RWPE1 (cell line): ENCODE results near the gene NME4.

ENCODE experiments used
- CTCF ChIA-PET: fragments of 350-600 bp; sonication (Branson Sonifier 250); formaldehyde crosslinking; extraction: SDS; loops from one replicate; lab custom pipeline; 2021; lab: Yijun Ruan, JAX
- POLR2A ChIA-PET: fragments of 400-600 bp; formaldehyde crosslinking; extraction: SDS; loops from one replicate; lab custom pipeline; 2020; ENCODE audit warnings: antibody characterized with exemption; ENCODE audit not compliant: low non-redundant PET; lab: Yijun Ruan, JAX
- DNase-seq: peaks from one replicate; pipeline ENCODE4 v3.0.0; 2012; ENCODE audit warnings: low spot score
- H3K27ac ChIP-seq: fragments of 450-650 bp; 2 replicates; pipeline ENCODE4 v1.5.1; 2017
- TF ChIP-seq, protein P1 (sequence below): fragments of 450-650 bp; conservative IDR thresholded peaks from 2 replicates; pipeline ENCODE4 v1.5.1; 2017; ENCODE audit warnings: low read depth, mild to moderate bottlenecking

NME4 gene

GRCh38 chr16:401468-402348 lies 4.7 kb downstream of the NME4 start, which contains the start of gene DECR2:
DECR2 (plus strand) TSS chr16:401885; CDS start chr16:401964, 79 bp downstream.
- TF ChIP-seq, protein P1, sequence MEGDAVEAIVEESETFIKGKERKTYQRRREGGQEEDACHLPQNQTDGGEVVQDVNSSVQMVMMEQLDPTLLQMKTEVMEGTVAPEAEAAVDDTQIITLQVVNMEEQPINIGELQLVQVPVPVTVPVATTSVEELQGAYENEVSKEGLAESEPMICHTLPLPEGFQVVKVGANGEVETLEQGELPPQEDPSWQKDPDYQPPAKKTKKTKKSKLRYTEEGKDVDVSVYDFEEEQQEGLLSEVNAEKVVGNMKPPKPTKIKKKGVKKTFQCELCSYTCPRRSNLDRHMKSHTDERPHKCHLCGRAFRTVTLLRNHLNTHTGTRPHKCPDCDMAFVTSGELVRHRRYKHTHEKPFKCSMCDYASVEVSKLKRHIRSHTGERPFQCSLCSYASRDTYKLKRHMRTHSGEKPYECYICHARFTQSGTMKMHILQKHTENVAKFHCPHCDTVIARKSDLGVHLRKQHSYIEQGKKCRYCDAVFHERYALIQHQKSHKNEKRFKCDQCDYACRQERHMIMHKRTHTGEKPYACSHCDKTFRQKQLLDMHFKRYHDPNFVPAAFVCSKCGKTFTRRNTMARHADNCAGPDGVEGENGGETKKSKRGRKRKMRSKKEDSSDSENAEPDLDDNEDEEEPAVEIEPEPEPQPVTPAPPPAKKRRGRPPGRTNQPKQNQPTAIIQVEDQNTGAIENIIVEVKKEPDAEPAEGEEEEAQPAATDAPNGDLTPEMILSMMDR = peak; percentile 73
- peak within 1 kb of the TSS; percentile 89 for H3K27ac ChIP-seq
- ChIA-PET POLR2A (interaction anchor here (0.6 to 1.1 kb wide), 3 partner anchors 8 to 23 kb away, joined by 3 to 6 read pairs (median 6); partner anchors contain the start of gene PGAP6), CTCF (interaction anchor here (0.5 to 0.9 kb wide), 4 partner anchors 16 to 80 kb away, joined by 3 to 5 read pairs (median 3); no protein-coding TSS in a partner anchor)
- DNase-seq = peak; percentile 95

- CTCF ChIA-PET = no interaction called here
- DNase-seq = no peak
- POLR2A ChIA-PET = no interaction called here
- peak overlapping the region; percentile 44 for H3K27ac ChIP-seq
- TF ChIP-seq, protein P1 = no peak
Observed at GRCh38 chr16:404971-405486, 8.0 kb downstream of the NME4 start.

- POLR2A ChIA-PET = no interaction called here
- H3K27ac ChIP-seq = peak overlapping the region; percentile 44
- TF ChIP-seq, protein P1 = no peak
- no peak for DNase-seq
- CTCF ChIA-PET = no interaction called here
Observed at GRCh38 chr16:405548-406506, 8.8 kb downstream of the NME4 start.

- TF ChIP-seq, protein P1 = no peak
- CTCF ChIA-PET = interaction anchor here (1.2 kb wide), 1 partner anchor 88 kb away, joined by 3 read pairs; no protein-coding TSS in a partner anchor
- POLR2A ChIA-PET = no interaction called here
- DNase-seq = no peak
- peak overlapping the region; percentile 44; the same call in 1 of the 2 replicates for H3K27ac ChIP-seq
Observed at GRCh38 chr16:407253-407652, 10.3 kb downstream of the NME4 start.

DNA sequence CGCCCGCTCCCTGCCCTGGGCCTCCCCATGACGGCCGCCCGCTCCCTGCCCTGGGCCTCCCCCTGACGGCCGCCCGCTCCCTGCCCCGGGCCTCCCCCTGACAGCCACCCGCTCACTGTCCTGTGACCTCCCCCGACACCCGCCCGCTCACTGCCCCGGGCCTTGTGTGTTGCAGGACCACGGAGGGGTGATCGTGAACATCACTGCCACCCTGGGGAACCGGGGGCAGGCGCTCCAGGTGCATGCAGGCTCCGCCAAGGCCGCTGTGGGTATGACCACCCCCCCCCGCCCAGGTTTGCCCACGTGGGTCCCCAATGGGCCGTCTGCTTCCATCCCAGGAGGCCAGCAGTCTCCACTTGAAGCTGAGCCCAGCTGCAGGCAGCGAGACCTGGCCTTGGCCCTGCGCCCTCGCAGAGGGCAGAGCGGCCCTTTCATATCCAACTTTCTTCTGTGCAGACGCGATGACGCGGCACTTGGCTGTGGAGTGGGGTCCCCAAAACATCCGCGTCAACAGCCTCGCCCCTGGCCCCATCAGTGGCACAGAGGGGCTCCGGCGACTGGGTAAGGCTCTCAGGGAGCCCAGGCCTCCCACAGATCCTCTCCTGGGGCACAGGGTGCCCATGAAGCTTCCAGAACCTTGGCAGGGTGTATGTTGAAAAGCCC lies 13.6 kb downstream of the NME4 start:
- DNase-seq = no peak
- POLR2A ChIA-PET = no interaction called here
- TF ChIP-seq, protein P1 = no peak
- CTCF ChIA-PET = interaction anchor here (0.6 kb wide), 1 partner anchor 10 kb away, joined by 3 read pairs; no protein-coding TSS in a partner anchor
- H3K27ac ChIP-seq = peak overlapping the region; percentile 35
